Sigmoid colon (tissue), 7 donors: ENCODE data around the gene HPS4. TPM values are rescaled to one million over a fixed set of nuclear protein-coding genes. Genes with fewer than 3 reads are reported as not detected.

ENCODE experiments used
- DNase-seq: peaks from one replicate; pipeline ENCODE4 v3.0.0-alpha.2; 2019
- H3K27ac ChIP-seq, 4 donors: fragments of 200-600 bp; sonication (generic); one replicate each; pipeline ENCODE4 v1.5.1; 2016 to 2019; ENCODE audit warnings: mild to moderate bottlenecking in 1 of 4
- H3K27me3 ChIP-seq, 3 donors: fragments of 200-600 bp; sonication (generic); one replicate each; pipeline ENCODE4 v1.5.1; 2019; ENCODE audit warnings: mild to moderate bottlenecking in 1 of 3
- H3K36me3 ChIP-seq, 4 donors: fragments of 200-600 bp; sonication (generic); one replicate each; pipeline ENCODE4 v1.5.1; 2016 to 2019
- H3K4me1 ChIP-seq, 4 donors: fragments of 200-600 bp; sonication (generic); one replicate each; pipeline ENCODE4 v1.5.1; 2017 to 2019
- H3K4me3 ChIP-seq, 4 donors: fragments of 200-600 bp; sonication (generic); one replicate each; pipeline ENCODE4 v1.5.1; 2017 to 2019; ENCODE audit warnings: mild to moderate bottlenecking in 2 of 4, moderate library complexity in 1 of 4
- H3K9me3 ChIP-seq, 4 donors: fragments of 200-600 bp in 3 of 4; sonication (generic) in 3 of 4; one replicate each; pipeline versions ENCODE4 v1.5.1 to v1.6.1; 2013 to 2019
- EP300 ChIP-seq, 4 donors: sonication (generic); formaldehyde crosslinking; IDR thresholded peaks; one replicate each; pipeline ENCODE4 v1.6.1; 2017; ENCODE audit warnings: antibody characterized with exemption in 4 of 4
- POLR2A ChIP-seq, 2 donors: fragments of 450-650 bp; IDR thresholded peaks; one replicate each; pipeline ENCODE4 v1.6.1; 2016; ENCODE audit warnings: antibody characterized with exemption in 2 of 2, mild to moderate bottlenecking in 2 of 2, moderate library complexity in 2 of 2
- POLR2AphosphoS5 ChIP-seq, 4 donors: sonication (generic); formaldehyde crosslinking; IDR thresholded peaks; one replicate each; pipeline ENCODE4 v1.6.1; 2017; ENCODE audit warnings: antibody characterized with exemption in 4 of 4
- WGBS, 2 donors: extraction: QIAGEN DNeasy Blood & Tissue Kit; methylation state at CpG; one replicate each; pipeline ENCODE4 v1.1.7; 2013; 5-methylcytosine and 5-hydroxymethylcytosine counted together
- intact Hi-C: fragments of 100-400 bp; cut with DNase I; formaldehyde crosslinking; loops from one replicate; pipeline ENCODE4 v1.15.1; 2023
- polyA plus RNA-seq, 3 donors: library from polyadenylated mRNA; stranded (reverse); fragments of 200-250 nt; gene quantifications; one replicate each; pipeline ENCODE4 v1.2.3, GENCODE V29; 2013
- total RNA-seq, 4 donors: library from RNA; depleted of rRNA; stranded (reverse); fragments of >200 nt; gene quantifications; one replicate each; pipeline ENCODE4 v1.1.0, GENCODE V29; 2016
- TF ChIP-seq, protein P1 (sequence below), 4 experiments: fragments of 450-650 bp in 3 of 4; fragments of 200-600 bp in 1 of 4; IDR thresholded peaks; one replicate each; pipeline ENCODE4 v1.5.1; 2016 to 2019; ENCODE audit warnings: antibody characterized with exemption in 4 of 4, mild to moderate bottlenecking in 3 of 4, moderate library complexity in 2 of 4
- donor health status: healthy with polysubstance abuse.
- donor health status: Bipolar disorder and iron deficiency.
- donor health status: healthy.

Gene HPS4
- total and polyA plus RNA-seq, 7 donors: 4.8 to 48.7 (median 19.0) TPM

GRCh38 chr22:26527167-26527566, 43.6 kb upstream of the HPS4 start:
- TF ChIP-seq POLR2AphosphoS5 (IDR thresholded peaks at IDR 0.05) (no peak), EP300 (IDR thresholded peaks at IDR 0.05) (no peak), POLR2A (IDR thresholded peaks at IDR 0.05) (no peak)
- TF ChIP-seq, protein P1, sequence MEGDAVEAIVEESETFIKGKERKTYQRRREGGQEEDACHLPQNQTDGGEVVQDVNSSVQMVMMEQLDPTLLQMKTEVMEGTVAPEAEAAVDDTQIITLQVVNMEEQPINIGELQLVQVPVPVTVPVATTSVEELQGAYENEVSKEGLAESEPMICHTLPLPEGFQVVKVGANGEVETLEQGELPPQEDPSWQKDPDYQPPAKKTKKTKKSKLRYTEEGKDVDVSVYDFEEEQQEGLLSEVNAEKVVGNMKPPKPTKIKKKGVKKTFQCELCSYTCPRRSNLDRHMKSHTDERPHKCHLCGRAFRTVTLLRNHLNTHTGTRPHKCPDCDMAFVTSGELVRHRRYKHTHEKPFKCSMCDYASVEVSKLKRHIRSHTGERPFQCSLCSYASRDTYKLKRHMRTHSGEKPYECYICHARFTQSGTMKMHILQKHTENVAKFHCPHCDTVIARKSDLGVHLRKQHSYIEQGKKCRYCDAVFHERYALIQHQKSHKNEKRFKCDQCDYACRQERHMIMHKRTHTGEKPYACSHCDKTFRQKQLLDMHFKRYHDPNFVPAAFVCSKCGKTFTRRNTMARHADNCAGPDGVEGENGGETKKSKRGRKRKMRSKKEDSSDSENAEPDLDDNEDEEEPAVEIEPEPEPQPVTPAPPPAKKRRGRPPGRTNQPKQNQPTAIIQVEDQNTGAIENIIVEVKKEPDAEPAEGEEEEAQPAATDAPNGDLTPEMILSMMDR (IDR thresholded peaks at IDR 0.05): no peak
- no peaks in the 10 kb centered on the region for H3K27me3 ChIP-seq
- intact Hi-C loops: no loop called here
- H3K4me1 ChIP-seq: no peaks in the 10 kb centered on the region
- H3K27ac ChIP-seq: no peak overlapping the region
- WGBS, 2 donors: 80% methylated on average over 3 of the region's 3 CpGs
- no peak overlapping the region for H3K4me3 ChIP-seq
- no peaks in the 10 kb centered on the region for H3K9me3 ChIP-seq
- H3K36me3 ChIP-seq: peaks cover 0 to 3% (median 0%) of the 10 kb centered on the region in 4 donors
- DNase-seq: no peak

- WGBS, 2 donors: 90 to 92% methylated on average over 7 of the region's 7 CpGs
- no peaks in the 10 kb centered on the region for H3K4me1 ChIP-seq
- H3K9me3 ChIP-seq: no peaks in the 10 kb centered on the region
- DNase-seq: no peak
- H3K27ac ChIP-seq: no peak overlapping the region
- TF ChIP-seq EP300 (IDR thresholded peaks at IDR 0.05) (no peak), POLR2A (IDR thresholded peaks at IDR 0.05) (no peak), POLR2AphosphoS5 (IDR thresholded peaks at IDR 0.05) (no peak)
- TF ChIP-seq, protein P1 (IDR thresholded peaks at IDR 0.05): no peak
- intact Hi-C loops: no loop called here
- H3K36me3 ChIP-seq: no peaks in the 10 kb centered on the region
- H3K4me3 ChIP-seq: no peak overlapping the region
- H3K27me3 ChIP-seq: no peaks in the 10 kb centered on the region
These were observed 42.5 kb upstream of the HPS4 start for GRCh38 chr22:26525946-26526564.

- no peak overlapping the region for H3K27ac ChIP-seq
- no peak overlapping the region for H3K4me3 ChIP-seq
- no peaks in the 10 kb centered on the region for H3K9me3 ChIP-seq
- TF ChIP-seq POLR2AphosphoS5 (IDR thresholded peaks at IDR 0.05): no peak
- TF ChIP-seq POLR2A (IDR thresholded peaks at IDR 0.05): no peak
- TF ChIP-seq, protein P1 (IDR thresholded peaks at IDR 0.05): no peak
- no peak for TF ChIP-seq EP300 (IDR thresholded peaks at IDR 0.05)
- DNase-seq: no peak
- H3K4me1 ChIP-seq: no peaks in the 10 kb centered on the region
- intact Hi-C loops: no loop called here
- H3K36me3 ChIP-seq: no peaks in the 10 kb centered on the region
- H3K27me3 ChIP-seq: no peaks in the 10 kb centered on the region
- 86 to 90% methylated on average over 4 of the region's 4 CpGs for WGBS, 2 donors
These were observed 41.3 kb upstream of the HPS4 start for GRCh38 chr22:26524870-26525269.

DNA sequence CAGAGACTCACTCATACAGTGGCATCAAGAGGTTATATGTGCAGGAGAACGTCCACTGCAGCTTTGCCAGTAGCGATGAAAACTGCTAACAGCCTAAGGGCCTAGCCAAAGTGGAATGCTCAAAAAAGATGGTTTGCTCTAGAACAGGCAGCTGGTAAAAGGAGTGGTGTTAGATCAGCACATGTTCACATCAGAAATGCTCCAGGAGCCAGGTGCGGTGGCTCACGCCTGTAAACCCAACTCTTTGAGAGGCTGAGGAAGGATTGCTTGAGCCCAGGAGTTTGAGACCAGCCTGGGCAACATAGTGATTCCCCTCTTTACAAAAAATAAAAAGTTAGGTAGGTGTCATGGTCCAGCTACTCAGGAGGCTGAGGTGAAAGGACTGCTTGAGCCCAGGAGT, 39.0 kb upstream of the HPS4 start:
- TF ChIP-seq EP300 (IDR thresholded peaks at IDR 0.05) (no peak), POLR2AphosphoS5 (IDR thresholded peaks at IDR 0.05) (no peak)
- TF ChIP-seq, protein P1 (IDR thresholded peaks at IDR 0.05): no peak
- no peaks in the 10 kb centered on the region for H3K27me3 ChIP-seq

GRCh38 chr22:26522012-26522411, 38.4 kb upstream of the HPS4 start:
- TF ChIP-seq POLR2AphosphoS5 (IDR thresholded peaks at IDR 0.05): no peak
- TF ChIP-seq EP300 (IDR thresholded peaks at IDR 0.05): no peak
- intact Hi-C loops: no loop called here
- no peaks in the 10 kb centered on the region for H3K4me1 ChIP-seq
- H3K27ac ChIP-seq: no peak overlapping the region
- no peak for DNase-seq
- H3K4me3 ChIP-seq: no peak overlapping the region
- no peaks in the 10 kb centered on the region for H3K27me3 ChIP-seq
- H3K36me3 ChIP-seq: no peaks in the 10 kb centered on the region
- no peaks in the 10 kb centered on the region for H3K9me3 ChIP-seq
- 96% methylated on average over 2 of the region's 2 CpGs for WGBS, 2 donors

More for the DNA sequence above, 39.0 kb upstream of the HPS4 start:
- H3K27ac ChIP-seq: no peak overlapping the region
- no peaks in the 10 kb centered on the region for H3K9me3 ChIP-seq
- 95% methylated on average over 4 of the region's 4 CpGs for WGBS, 2 donors
- H3K4me3 ChIP-seq: no peak overlapping the region
- no peaks in the 10 kb centered on the region for H3K36me3 ChIP-seq
- no peaks in the 10 kb centered on the region for H3K4me1 ChIP-seq
- DNase-seq: no peak
- intact Hi-C loops: no loop called here
